Spleen (tissue), 11 donors: Measurements from ENCODE around the gene MRPL17. TPM values are rescaled to one million over a fixed set of nuclear protein-coding genes. Genes with fewer than 3 reads are reported as not detected.
A peak's percentile ranks its signal among the peaks of the same experiment; 100 is the strongest.

Experiments
- DNase-seq: peaks from one replicate; pipeline ENCODE4 v3.0.0-alpha.2; 2020
- H3K27ac ChIP-seq, 8 donors: fragments of 200-600 bp; sonication (generic) in 7 of 8; 1 replicate in 4 of 8; 2 replicates in 4 of 8; pipeline versions ENCODE4 v1.5.0 to v1.8.0; 2016 to 2021; ENCODE audit warnings: inconsistent platforms in 4 of 8, mild to moderate bottlenecking in 4 of 8, moderate library complexity in 1 of 8
- H3K27me3 ChIP-seq, 7 donors: fragments of 200-600 bp; sonication (generic) in 6 of 7; replicated peaks in 1 of 7; 1 replicate in 4 of 7; 2 replicates in 3 of 7; pipeline versions ENCODE4 v1.5.0 to v1.8.0; 2016 to 2021; ENCODE audit warnings: inconsistent platforms in 3 of 7, mild to moderate bottlenecking in 1 of 7
- H3K36me3 ChIP-seq, 6 donors: fragments of 200-600 bp; sonication (generic) in 5 of 6; 1 replicate in 4 of 6; 2 replicates in 2 of 6; pipeline versions ENCODE4 v1.5.0 to v1.8.0; 2016 to 2021; ENCODE audit warnings: inconsistent platforms in 2 of 6
- H3K4me1 ChIP-seq, 6 donors: fragments of 200-600 bp; sonication (generic) in 5 of 6; 1 replicate in 3 of 6; 2 replicates in 3 of 6; pipeline versions ENCODE4 v1.5.0 to v1.8.0; 2016 to 2021; ENCODE audit warnings: inconsistent platforms in 3 of 6
- H3K4me3 ChIP-seq, 8 donors: fragments of 200-600 bp; sonication (generic) in 7 of 8; 1 replicate in 4 of 8; 2 replicates in 4 of 8; pipeline versions ENCODE4 v1.5.0 to v1.8.0; 2016 to 2021; ENCODE audit warnings: inconsistent platforms in 4 of 8, mild to moderate bottlenecking in 4 of 8, moderate library complexity in 2 of 8
- H3K9me3 ChIP-seq, 8 donors: fragments of 200-600 bp; sonication (generic) in 7 of 8; 1 replicate in 4 of 8; 2 replicates in 4 of 8; pipeline versions ENCODE4 v1.5.0 to v1.8.0; 2016 to 2021; ENCODE audit warnings: inconsistent platforms in 4 of 8
- CTCF ChIP-seq, 11 experiments: fragments of 200-600 bp in 7 of 11; fragments of 450-650 bp in 4 of 11; sonication (generic) in 4 of 11; IDR thresholded peaks in 8 of 11; conservative IDR thresholded peaks in 3 of 11; 1 replicate in 7 of 11; 2 replicates in 4 of 11; pipeline versions ENCODE4 v1.4.0 to v1.8.0; 2016 to 2021; ENCODE audit warnings: antibody characterized with exemption in 11 of 11, inconsistent platforms in 4 of 11, mild to moderate bottlenecking in 1 of 11
- POLR2A ChIP-seq, 3 donors: fragments of 450-650 bp; IDR thresholded peaks; one replicate each; pipeline ENCODE4 v1.5.1; 2017; ENCODE audit warnings: antibody characterized with exemption in 3 of 3, mild to moderate bottlenecking in 1 of 3
- POLR2AphosphoS5 ChIP-seq, 3 donors: sonication (generic); formaldehyde crosslinking; IDR thresholded peaks; one replicate each; pipeline ENCODE4 v1.5.1; 2017; ENCODE audit warnings: antibody characterized with exemption in 3 of 3
- WGBS, 5 donors: extraction: QIAGEN DNeasy Blood & Tissue Kit in 3 of 5; methylation state at CpG; one replicate each; pipeline versions ENCODE4 v1.1.5 to v1.1.7; 2013 to 2018; 5-methylcytosine and 5-hydroxymethylcytosine counted together
- intact Hi-C: fragments of 100-400 bp; cut with DNase I; formaldehyde crosslinking; loops from one replicate; pipeline ENCODE4 v1.15.0; 2023; ENCODE audit warnings: low total_unique reads
- polyA plus RNA-seq, 3 donors: library from polyadenylated mRNA; stranded (reverse); fragments of 200-250 nt; gene quantifications; one replicate each; pipeline ENCODE4 v1.2.1, GENCODE V29; 2013
- total RNA-seq, 7 donors: library from RNA; depleted of rRNA in 3 of 7; stranded (reverse); fragments of >200 nt in 3 of 7; fragmentation: NEBNext Ultra II Directional in 4 of 7; extraction: Animal tissue kit (Norgen Biotek cat#: 25700) in 4 of 7; gene quantifications; one replicate each; pipeline versions ENCODE4 v1.1.0 to v1.2.1, GENCODE V29; 2016 to 2021
- donor health status: healthy with polysubstance abuse.
- donor health status: DM: no; HTN: no; CAD: no; lungs with moderate emphysema.
- donor health status: DM: no; HTN: no; CAD: no.
- donor health status: Bipolar disorder and iron deficiency.
- donor health status: healthy.
- donor health status: DM: no; HTN: no; CAD: no.
- donor health status: DM: yes; HTN: yes; CAD: no.

Gene MRPL17
- total and polyA plus RNA-seq, 10 donors, result 31.1 to 74.7 (median 42.0) TPM

GRCh38 chr11:6681505-6681904 lies 1.6 kb downstream of the MRPL17 start:
- peaks cover 0 to 30% (median 13%) of the 10 kb centered on the region in 6 donors for H3K36me3 ChIP-seq
- H3K27ac ChIP-seq, result peak overlapping the region in 4 of 8 donors; percentile 24 to 96 (median 60)
- TF ChIP-seq POLR2A (IDR thresholded peaks at IDR 0.05) (no peak), CTCF (IDR thresholded peaks at IDR 0.05 in 8 of 11, conservative IDR thresholded peaks at IDR 0.05 in 3 of 11) (no peak), POLR2AphosphoS5 (IDR thresholded peaks at IDR 0.05) (no peak)
- WGBS, 5 donors, result 13 to 36% (median 19%) methylated on average over 1 of the region's 1 CpG
- no peak for DNase-seq
- peaks cover 11 to 38% (median 24%) of the 10 kb centered on the region in 6 donors for H3K4me1 ChIP-seq
- H3K9me3 ChIP-seq, result no peaks in the 10 kb centered on the region
- H3K27me3 ChIP-seq, result no peaks in the 10 kb centered on the region
- H3K4me3 ChIP-seq, result peak overlapping the region in 6 of 8 donors; percentile 92 to 100 (median 98)
- intact Hi-C loops, result loop anchor here (5.0 kb wide), 1 partner anchor 79 kb away; the partner anchor contains the start of genes ILK and RRP8

- TF ChIP-seq POLR2A (IDR thresholded peaks at IDR 0.05), result no peak
- TF ChIP-seq CTCF (IDR thresholded peaks at IDR 0.05 in 8 of 11, conservative IDR thresholded peaks at IDR 0.05 in 3 of 11), result no peak
- no peak for TF ChIP-seq POLR2AphosphoS5 (IDR thresholded peaks at IDR 0.05)
- 71 to 86% (median 76%) methylated on average over 3 of the region's 3 CpGs for WGBS, 5 donors
- peaks cover 5 to 50% (median 24%) of the 10 kb centered on the region in 6 donors for H3K4me1 ChIP-seq
- DNase-seq, result no peak
- no peaks in the 10 kb centered on the region for H3K9me3 ChIP-seq
- H3K4me3 ChIP-seq, result no peak overlapping the region
- no peak overlapping the region for H3K27ac ChIP-seq
- peaks cover 0 to 29% (median 13%) of the 10 kb centered on the region in 6 donors for H3K36me3 ChIP-seq
- intact Hi-C loops, result no loop called here
- no peaks in the 10 kb centered on the region for H3K27me3 ChIP-seq
Measured at GRCh38 chr11:6677018-6677417, 6.1 kb downstream of the MRPL17 start.

- 67 to 83% (median 76%) methylated on average over 4 of the region's 4 CpGs for WGBS, 5 donors
- Histone ChIP-seq H3K4me1 (peaks cover 0 to 30% (median 13%) of the 10 kb centered on the region in 6 donors), H3K36me3 (peaks cover 0 to 8% (median 3%) of the 10 kb centered on the region in 6 donors), H3K27me3 (no peaks in the 10 kb centered on the region), H3K9me3 (no peaks in the 10 kb centered on the region), H3K27ac (peak overlapping the region in 5 of 8 donors; percentile 23 to 60 (median 40)), H3K4me3 (no peak overlapping the region)
- no peak for TF ChIP-seq POLR2AphosphoS5 (IDR thresholded peaks at IDR 0.05)
- no peak for TF ChIP-seq POLR2A (IDR thresholded peaks at IDR 0.05)
- TF ChIP-seq CTCF (IDR thresholded peaks at IDR 0.05 in 8 of 11, conservative IDR thresholded peaks at IDR 0.05 in 3 of 11), result no peak
- intact Hi-C loops, result no loop called here
- no peak for DNase-seq
Measured at GRCh38 chr11:6674862-6675261, 8.3 kb downstream of the MRPL17 start.

- Histone ChIP-seq H3K27me3 (no peaks in the 10 kb centered on the region), H3K9me3 (no peaks in the 10 kb centered on the region), H3K36me3 (peaks cover 0 to 3% (median 0%) of the 10 kb centered on the region in 6 donors), H3K4me3 (no peak overlapping the region), H3K27ac (peak overlapping the region in 5 of 8 donors; percentile 23 to 60 (median 40)), H3K4me1 (peaks cover 0 to 30% (median 13%) of the 10 kb centered on the region in 6 donors)
- no peak for TF ChIP-seq POLR2AphosphoS5 (IDR thresholded peaks at IDR 0.05)
- no peak for TF ChIP-seq POLR2A (IDR thresholded peaks at IDR 0.05)
- TF ChIP-seq CTCF (IDR thresholded peaks at IDR 0.05 in 8 of 11, conservative IDR thresholded peaks at IDR 0.05 in 3 of 11), result no peak
- 63 to 92% (median 84%) methylated on average over 1 of the region's 1 CpG for WGBS, 5 donors
- no peak for DNase-seq
- intact Hi-C loops, result no loop called here
Measured at GRCh38 chr11:6674219-6674597, 8.9 kb downstream of the MRPL17 start.
